Naive B cell (primary cell): ENCODE measurements around the gene LRRFIP1. TPM values are rescaled to one million over a fixed set of nuclear protein-coding genes. Genes with fewer than 3 reads are reported as not detected.

ENCODE experiments used
- ATAC-seq, 2 donors: fragments of 150-1000 bp; cut with Tn5 transposase; 2 replicates each; pipeline ENCODE4 v1.10.0; 2021; ENCODE audit warnings: low read depth in 2 of 2, mild to moderate bottlenecking in 2 of 2, moderate library complexity in 2 of 2
- DNase-seq: peaks from one replicate; pipeline ENCODE4 v3.0.0; 2022
- H3K27ac Mint-ChIP-seq, 6 donors: one replicate each; pipeline ENCODE4 v1.8.0; 2020 to 2022; ENCODE audit warnings: mild to moderate bottlenecking in 6 of 6, mixed read lengths in 6 of 6, moderate library complexity in 5 of 6, inconsistent platforms in 2 of 6
- H3K27me3 Mint-ChIP-seq, 3 donors: one replicate each; pipeline ENCODE4 v1.8.0; 2021 to 2022; ENCODE audit warnings: mixed read lengths in 3 of 3, mild to moderate bottlenecking in 1 of 3
- H3K36me3 Mint-ChIP-seq, 2 donors: one replicate each; pipeline ENCODE4 v1.8.0; 2020 to 2022; ENCODE audit warnings: mixed read lengths in 2 of 2, inconsistent platforms in 1 of 2, mild to moderate bottlenecking in 1 of 2
- H3K4me1 Mint-ChIP-seq, 3 donors: one replicate each; pipeline ENCODE4 v1.8.0; 2020 to 2022; ENCODE audit warnings: mixed read lengths in 3 of 3, inconsistent platforms in 1 of 3, mild to moderate bottlenecking in 1 of 3, moderate library complexity in 1 of 3
- H3K4me3 Mint-ChIP-seq, 8 donors: one replicate each; pipeline ENCODE4 v1.8.0; 2020 to 2022; ENCODE audit warnings: mild to moderate bottlenecking in 8 of 8, mixed read lengths in 8 of 8, moderate library complexity in 8 of 8, inconsistent platforms in 2 of 8
- H3K9me3 Mint-ChIP-seq, 7 donors: one replicate each; pipeline ENCODE4 v1.8.0; 2020 to 2022; ENCODE audit warnings: mixed read lengths in 7 of 7, mild to moderate bottlenecking in 5 of 7, inconsistent platforms in 2 of 7, moderate library complexity in 1 of 7
- polyA plus RNA-seq, 6 donors: library from polyadenylated mRNA; unstranded; fragments of 300-500 nt; fragmentation: Illumina TruSeq; gene quantifications; one replicate each; pipeline ENCODE4 v1.2.3, GENCODE V29; 2021; ENCODE audit warnings: low read depth in 6 of 6

The LRRFIP1 gene
- polyA plus RNA-seq, 6 donors from 2014 or later: 45.8 to 88.7 (median 68.2) TPM

GRCh38 chr2:237791977-237792727 is 164.8 kb downstream of the LRRFIP1 start:
- no peaks in the 10 kb centered on the region for H3K27me3 Mint-ChIP-seq
- peaks cover 3 to 7% (median 4%) of the 10 kb centered on the region in 7 donors for H3K9me3 Mint-ChIP-seq
- no peak for ATAC-seq
- peaks cover 5 to 12% of the 10 kb centered on the region in 2 donors for H3K36me3 Mint-ChIP-seq
- H3K4me1 Mint-ChIP-seq: peaks cover 0 to 7% (median 2%) of the 10 kb centered on the region in 3 donors
- no peak for DNase-seq
- H3K4me3 Mint-ChIP-seq: no peak overlapping the region
- peak overlapping the region in 1 of 6 donors; percentile 10 for H3K27ac Mint-ChIP-seq

DNA sequence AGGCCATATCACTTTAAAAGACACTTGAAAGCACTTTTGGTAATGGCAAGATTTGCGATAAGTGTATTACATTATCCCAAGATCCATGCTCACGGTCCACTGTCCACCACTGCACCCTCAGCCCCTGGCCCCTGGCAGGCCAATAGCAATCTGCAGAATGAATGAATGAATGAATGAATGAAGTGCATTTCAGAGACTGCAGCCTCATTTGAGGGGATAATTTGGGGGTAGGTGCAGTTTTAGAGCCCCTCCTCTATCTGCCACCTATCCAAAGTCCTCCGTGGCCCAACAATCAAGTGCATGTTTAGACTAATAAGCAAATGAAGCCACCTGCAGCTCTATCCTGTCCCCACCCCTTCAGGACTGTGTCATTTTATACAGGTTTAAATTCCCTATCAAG is 169.9 kb downstream of the LRRFIP1 start:
- Mint-ChIP-seq H3K27me3 (no peaks in the 10 kb centered on the region), H3K4me1 (no peaks in the 10 kb centered on the region), H3K9me3 (peaks cover 0 to 7% (median 4%) of the 10 kb centered on the region in 7 donors), H3K4me3 (no peak overlapping the region), H3K27ac (peak overlapping the region in 2 of 6 donors; percentile 2 to 39), H3K36me3 (peaks cover 0 to 4% of the 10 kb centered on the region in 2 donors)
- ATAC-seq: no peak
- DNase-seq: no peak

DNA sequence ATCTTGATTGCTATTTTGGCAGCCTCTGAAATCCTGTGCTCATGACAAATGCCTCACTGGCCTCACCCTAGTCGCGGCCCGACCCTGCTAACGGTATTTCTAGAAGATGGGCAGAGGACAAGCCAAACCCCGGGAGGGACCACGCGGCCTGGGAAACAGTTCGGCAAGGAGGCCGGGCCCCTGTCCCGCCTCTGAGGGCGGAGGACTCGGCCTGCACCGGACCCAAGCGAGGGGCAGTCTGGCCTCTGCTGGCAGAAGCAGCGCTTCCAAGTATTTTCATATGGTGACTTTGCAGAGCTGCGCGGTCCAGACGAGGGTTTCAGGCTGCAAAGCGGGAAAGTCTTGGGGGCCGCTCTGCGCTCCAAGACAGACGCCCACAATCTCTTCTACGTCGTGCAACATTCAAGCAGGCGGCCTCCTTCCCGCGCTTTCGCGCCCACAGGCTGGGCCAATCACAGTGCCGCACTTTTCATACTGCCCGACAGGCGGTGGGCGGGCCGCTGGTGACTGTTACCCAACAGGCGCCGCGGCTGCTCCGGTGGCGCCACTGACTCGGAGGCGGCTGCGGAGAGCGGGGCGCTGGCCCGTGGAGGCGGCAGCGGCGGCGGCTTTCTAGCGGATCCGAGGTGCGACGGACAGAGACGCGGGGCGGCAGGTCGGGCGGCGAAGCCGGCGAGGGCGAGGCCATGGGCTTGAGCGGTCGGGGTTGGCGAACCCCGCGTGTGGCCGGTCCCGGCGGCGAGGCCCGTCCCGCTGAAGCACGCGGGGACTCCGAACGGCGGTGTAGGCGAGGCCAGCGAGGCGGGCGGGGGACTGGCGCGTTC is 171.1 kb downstream of the LRRFIP1 start, which contains the start of gene RBM44:
RBM44 (plus strand) TSS at position 544 of the 824 bp plus-strand sequence. CDS start 14,831 bp downstream, outside the sequence.
- H3K36me3 Mint-ChIP-seq: no peaks in the 10 kb centered on the region
- no peaks in the 10 kb centered on the region for H3K4me1 Mint-ChIP-seq
- H3K4me3 Mint-ChIP-seq: peak within 1 kb of the TSS in 1 of 8 donors; percentile 12
- no peak for ATAC-seq
- peaks cover 0 to 7% (median 4%) of the 10 kb centered on the region in 7 donors for H3K9me3 Mint-ChIP-seq
- no peaks in the 10 kb centered on the region for H3K27me3 Mint-ChIP-seq
- no peak within 1 kb of the TSS for H3K27ac Mint-ChIP-seq
- no peak for DNase-seq

- Mint-ChIP-seq H3K9me3 (peaks cover 0 to 7% (median 4%) of the 10 kb centered on the region in 7 donors), H3K27ac (no peak overlapping the region), H3K27me3 (no peaks in the 10 kb centered on the region), H3K4me3 (no peak overlapping the region), H3K36me3 (no peaks in the 10 kb centered on the region), H3K4me1 (peaks cover under 1 to 3% (median 2%) of the 10 kb centered on the region in 3 donors)
- DNase-seq: no peak
- no peak for ATAC-seq
These were observed 171.7 kb downstream of the LRRFIP1 start for GRCh38 chr2:237799060-237799428.

DNA sequence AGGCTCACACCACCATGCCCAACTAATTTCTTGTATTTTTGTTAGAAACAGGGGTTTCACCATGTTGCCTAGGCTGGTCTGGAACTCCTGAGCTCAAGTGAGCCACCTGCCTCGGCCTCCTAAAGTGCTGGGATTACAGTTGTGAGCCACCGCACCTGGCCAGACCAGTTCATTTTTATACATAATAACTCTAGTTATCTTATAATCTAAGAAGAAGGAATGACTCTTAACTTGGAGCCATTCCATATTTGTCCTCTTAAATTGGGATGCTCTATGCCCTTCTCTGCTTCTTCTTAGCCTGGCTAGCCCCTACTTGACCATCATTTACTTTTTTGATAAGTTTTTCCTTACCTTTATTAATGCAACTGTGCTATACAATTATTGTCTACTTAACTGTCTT is 174.1 kb downstream of the LRRFIP1 start:
- Mint-ChIP-seq H3K27ac (no peak overlapping the region), H3K4me3 (no peak overlapping the region), H3K4me1 (peaks cover 9 to 11% (median 11%) of the 10 kb centered on the region in 3 donors), H3K9me3 (peaks cover 0 to 7% (median 4%) of the 10 kb centered on the region in 7 donors), H3K27me3 (peaks cover 0 to 3% (median 0%) of the 10 kb centered on the region in 3 donors), H3K36me3 (no peaks in the 10 kb centered on the region)
- ATAC-seq: no peak
- no peak for DNase-seq

DNA sequence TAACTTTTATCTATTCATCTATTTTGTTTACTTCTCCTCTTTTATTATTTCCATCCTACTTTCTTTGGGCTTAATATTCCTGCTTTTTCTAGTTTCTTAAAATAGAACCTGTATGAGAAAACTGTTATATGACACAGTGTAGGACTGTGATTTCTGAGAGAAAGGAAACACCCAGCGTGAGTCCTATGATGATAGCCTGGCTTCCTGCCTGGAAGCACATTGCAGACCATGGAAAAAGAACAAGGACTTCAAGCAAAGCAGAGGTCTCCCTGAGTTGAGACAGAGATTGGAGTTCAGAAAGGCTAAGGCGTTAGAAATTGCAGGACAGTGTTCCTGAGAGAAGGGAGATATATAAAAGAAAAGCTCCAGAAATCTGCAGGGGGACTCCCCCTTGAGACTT is 178.9 kb downstream of the LRRFIP1 start:
- H3K4me1 Mint-ChIP-seq: peaks cover 9 to 11% (median 11%) of the 10 kb centered on the region in 3 donors

DNA sequence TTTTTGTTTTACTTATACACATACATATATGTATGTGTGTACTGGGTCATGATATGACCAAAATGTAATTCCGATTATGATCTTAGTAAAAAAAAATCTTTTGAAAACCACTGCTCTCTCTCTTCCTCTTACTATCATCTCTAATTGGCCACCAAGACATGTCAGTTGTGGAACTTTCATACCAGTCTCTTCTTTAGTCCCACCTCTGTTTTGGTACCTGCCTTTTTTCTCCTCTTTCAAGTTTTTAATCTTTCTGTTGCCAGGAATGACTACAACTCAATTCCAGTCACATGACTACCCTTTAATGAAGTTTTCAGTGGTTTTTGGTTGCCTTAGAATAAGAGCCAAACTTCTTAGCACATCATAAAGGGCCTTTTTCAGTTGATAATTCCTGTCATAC is 188.2 kb downstream of the LRRFIP1 start:
- Mint-ChIP-seq H3K4me1 (no peaks in the 10 kb centered on the region), H3K27ac (no peak overlapping the region), H3K9me3 (no peaks in the 10 kb centered on the region), H3K27me3 (no peaks in the 10 kb centered on the region), H3K4me3 (no peak overlapping the region), H3K36me3 (no peaks in the 10 kb centered on the region)
- DNase-seq (no peak), ATAC-seq (no peak)

More for the DNA sequence above, 178.9 kb downstream of the LRRFIP1 start:
- no peak overlapping the region for H3K27ac Mint-ChIP-seq
- ATAC-seq (no peak), DNase-seq (no peak)
- H3K9me3 Mint-ChIP-seq: peaks cover 0 to 4% (median 0%) of the 10 kb centered on the region in 7 donors
- peaks cover 0 to 4% (median 0%) of the 10 kb centered on the region in 3 donors for H3K27me3 Mint-ChIP-seq
- no peak overlapping the region for H3K4me3 Mint-ChIP-seq
- no peaks in the 10 kb centered on the region for H3K36me3 Mint-ChIP-seq

GRCh38 chr2:237816531-237816930 is 189.1 kb downstream of the LRRFIP1 start:
- Mint-ChIP-seq H3K4me3 (no peak overlapping the region), H3K27ac (no peak overlapping the region), H3K9me3 (no peaks in the 10 kb centered on the region), H3K36me3 (no peaks in the 10 kb centered on the region), H3K27me3 (no peaks in the 10 kb centered on the region), H3K4me1 (no peaks in the 10 kb centered on the region)
- ATAC-seq: no peak
- DNase-seq: no peak

DNA sequence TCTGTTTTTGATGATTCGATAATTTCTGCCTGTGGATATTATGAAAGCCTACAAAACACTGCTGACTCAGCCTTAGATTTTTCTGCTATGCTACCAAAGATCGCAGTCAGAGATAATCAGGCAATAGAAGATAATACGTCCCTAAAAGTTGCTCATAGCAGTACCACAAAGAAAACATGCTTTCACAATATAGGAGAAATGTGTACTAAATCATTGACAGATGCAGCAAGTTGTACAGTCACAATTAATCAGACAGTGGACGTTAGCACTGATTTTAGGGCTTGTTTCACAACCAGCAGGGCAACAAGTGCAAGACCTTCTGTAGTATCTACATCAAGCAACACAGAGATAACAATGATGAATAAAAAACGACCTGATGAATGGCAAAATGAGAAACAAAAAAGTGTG is 190.7 kb downstream of the LRRFIP1 start:
- H3K4me1 Mint-ChIP-seq: no peaks in the 10 kb centered on the region
- no peak for ATAC-seq
- DNase-seq: no peak

GRCh38 chr2:237819231-237819630 is 191.8 kb downstream of the LRRFIP1 start:
- Mint-ChIP-seq H3K36me3 (no peaks in the 10 kb centered on the region), H3K9me3 (no peaks in the 10 kb centered on the region), H3K4me1 (no peaks in the 10 kb centered on the region), H3K27me3 (no peaks in the 10 kb centered on the region), H3K4me3 (no peak overlapping the region), H3K27ac (no peak overlapping the region)
- ATAC-seq (no peak), DNase-seq (no peak)

More for the DNA sequence above, 190.7 kb downstream of the LRRFIP1 start:
- Mint-ChIP-seq H3K36me3 (no peaks in the 10 kb centered on the region), H3K27me3 (no peaks in the 10 kb centered on the region), H3K4me3 (no peak overlapping the region), H3K9me3 (no peaks in the 10 kb centered on the region), H3K27ac (no peak overlapping the region)

- Mint-ChIP-seq H3K27ac (no peak overlapping the region), H3K4me3 (no peak overlapping the region), H3K4me1 (no peaks in the 10 kb centered on the region), H3K36me3 (no peaks in the 10 kb centered on the region), H3K9me3 (no peaks in the 10 kb centered on the region), H3K27me3 (peaks cover 0 to 4% (median 0%) of the 10 kb centered on the region in 3 donors)
- ATAC-seq: no peak
- no peak for DNase-seq
These were observed 193.0 kb downstream of the LRRFIP1 start for GRCh38 chr2:237820421-237820820.

DNA sequence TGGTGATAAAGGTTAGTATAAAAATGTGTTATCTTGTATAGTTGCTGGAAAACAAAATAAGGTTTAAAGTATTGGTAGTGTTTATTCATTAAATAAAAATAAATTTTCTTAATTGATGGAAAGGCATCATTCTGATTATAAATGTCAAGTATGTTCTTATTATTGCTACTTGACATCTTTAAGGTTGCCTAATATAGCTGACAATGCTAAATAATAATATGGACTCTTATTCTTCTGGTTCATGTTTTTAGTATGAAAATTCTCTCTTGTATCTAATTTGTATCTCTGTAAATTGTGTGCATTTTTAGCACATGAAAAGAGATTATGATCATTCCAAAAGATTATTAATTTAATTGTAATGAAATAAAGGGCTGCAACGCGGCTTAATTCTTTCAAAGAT is 196.2 kb downstream of the LRRFIP1 start:
- no peaks in the 10 kb centered on the region for H3K9me3 Mint-ChIP-seq
- no peaks in the 10 kb centered on the region for H3K36me3 Mint-ChIP-seq
- no peaks in the 10 kb centered on the region for H3K4me1 Mint-ChIP-seq
- ATAC-seq (no peak), DNase-seq (no peak)
- H3K27me3 Mint-ChIP-seq: peaks cover 0 to 7% (median 0%) of the 10 kb centered on the region in 3 donors
- no peak overlapping the region for H3K27ac Mint-ChIP-seq
- H3K4me3 Mint-ChIP-seq: no peak overlapping the region

- DNase-seq (no peak), ATAC-seq (no peak)
- no peaks in the 10 kb centered on the region for H3K4me1 Mint-ChIP-seq
- H3K9me3 Mint-ChIP-seq: no peaks in the 10 kb centered on the region
- H3K36me3 Mint-ChIP-seq: no peaks in the 10 kb centered on the region
- peaks cover 0 to 7% (median 0%) of the 10 kb centered on the region in 3 donors for H3K27me3 Mint-ChIP-seq
- H3K4me3 Mint-ChIP-seq: no peak overlapping the region
- no peak overlapping the region for H3K27ac Mint-ChIP-seq
These were observed 196.7 kb downstream of the LRRFIP1 start for GRCh38 chr2:237824085-237824484.
